ENCODE data around the gene TMEM204.

Gene TMEM204

GRCh38 chr16:1494711-1495110 is 38.8 kb upstream of the TMEM204 start:
- no peak for TF ChIP-seq CTCF (IDR thresholded peaks at IDR 0.05; ENCODE audit: control insufficient read depth, extremely low read depth, insufficient read depth)
- DNase-seq (ENCODE audit: low read depth), result no peak

GRCh38 chr16:1495211-1495888 is 38.1 kb upstream of the TMEM204 start:
- TF ChIP-seq CTCF (IDR thresholded peaks at IDR 0.05; ENCODE audit: control insufficient read depth, extremely low read depth, insufficient read depth), result no peak

More at GRCh38 chr16:1494711-1495110, 38.8 kb upstream of the TMEM204 start:
- H3K4me3 ChIP-seq (ENCODE audit: low read depth, low read length), result peak overlapping the region; percentile 85

GRCh38 chr16:1495889-1496262 is 37.6 kb upstream of the TMEM204 start:
- no peak for DNase-seq (ENCODE audit: low read depth)
- no peak for TF ChIP-seq CTCF (IDR thresholded peaks at IDR 0.05; ENCODE audit: control insufficient read depth, extremely low read depth, insufficient read depth)
- H3K4me3 ChIP-seq (ENCODE audit: low read depth, low read length), result no peak overlapping the region

More at GRCh38 chr16:1495211-1495888, 38.1 kb upstream of the TMEM204 start:
- no peak for DNase-seq (ENCODE audit: low read depth)
- H3K4me3 ChIP-seq (ENCODE audit: low read depth, low read length), result no peak overlapping the region

- no peak for DNase-seq (ENCODE audit: low read depth)
- TF ChIP-seq CTCF (IDR thresholded peaks at IDR 0.05; ENCODE audit: control insufficient read depth, extremely low read depth, insufficient read depth), result no peak
- no peak overlapping the region for H3K4me3 ChIP-seq (ENCODE audit: low read depth, low read length)
These were observed 37.0 kb upstream of the TMEM204 start for GRCh38 chr16:1496464-1496863.

GRCh38 chr16:1497014-1497598 is 36.4 kb upstream of the TMEM204 start:
- H3K4me3 ChIP-seq (ENCODE audit: low read depth, low read length), result no peak overlapping the region
- no peak for DNase-seq (ENCODE audit: low read depth)
- TF ChIP-seq CTCF (IDR thresholded peaks at IDR 0.05; ENCODE audit: control insufficient read depth, extremely low read depth, insufficient read depth), result no peak

- no peak for DNase-seq (ENCODE audit: low read depth)
- no peak for TF ChIP-seq CTCF (IDR thresholded peaks at IDR 0.05; ENCODE audit: control insufficient read depth, extremely low read depth, insufficient read depth)
- no peak overlapping the region for H3K4me3 ChIP-seq (ENCODE audit: low read depth, low read length)
These were observed 34.4 kb upstream of the TMEM204 start for GRCh38 chr16:1498899-1499676.
